ENCODE results near the gene C3orf18.

C3orf18 gene

DNA sequence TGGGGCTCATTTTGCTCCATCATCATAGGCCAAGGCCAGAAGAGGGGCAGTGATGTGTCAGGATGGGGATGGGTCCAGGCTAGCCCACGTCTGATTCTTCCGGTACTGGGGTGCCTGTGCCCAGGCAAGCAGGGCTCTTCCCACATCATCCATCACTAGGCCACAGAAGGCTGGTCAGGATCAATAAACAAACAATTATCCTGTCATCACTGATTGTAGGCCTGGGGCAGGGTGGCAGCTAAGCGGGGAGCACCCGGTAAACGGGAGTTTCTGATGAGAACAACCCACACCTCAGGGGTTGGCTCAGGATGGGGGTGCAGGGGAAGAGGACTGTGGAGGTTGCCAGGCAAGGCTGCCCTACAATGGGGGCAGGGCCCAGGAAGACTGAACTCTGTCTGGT lies 46.0 kb downstream of the C3orf18 start:
- Histone ChIP-seq H2AFZ (ENCODE audit: low read depth, low read length) (no peak overlapping the region), H3K27ac (ENCODE audit: low read length) (no peak overlapping the region), H3K9ac (ENCODE audit: low read length) (no peak overlapping the region), H3K27me3 (ENCODE audit: low read depth, low read length) (peaks cover 41% of the 10 kb centered on the region), H3K4me1 (ENCODE audit: low read length) (peaks cover 2% of the 10 kb centered on the region; the same call in 1 of the 2 replicates), H4K20me1 (ENCODE audit: insufficient read depth, low read length) (peaks cover 4% of the 10 kb centered on the region; the same call in 1 of the 2 replicates), H3K4me2 (ENCODE audit: low read length) (no peak overlapping the region), H3K79me2 (ENCODE audit: low read length) (no peaks in the 10 kb centered on the region), H3K9me3 (ENCODE audit: insufficient read depth, low read length) (no peaks in the 10 kb centered on the region), H3K36me3 (replicated peaks; ENCODE audit: low read depth, low read length) (no peaks in the 10 kb centered on the region), H3K4me3 (ENCODE audit: low read length) (no peak overlapping the region)
- TF ChIP-seq, protein P1, sequence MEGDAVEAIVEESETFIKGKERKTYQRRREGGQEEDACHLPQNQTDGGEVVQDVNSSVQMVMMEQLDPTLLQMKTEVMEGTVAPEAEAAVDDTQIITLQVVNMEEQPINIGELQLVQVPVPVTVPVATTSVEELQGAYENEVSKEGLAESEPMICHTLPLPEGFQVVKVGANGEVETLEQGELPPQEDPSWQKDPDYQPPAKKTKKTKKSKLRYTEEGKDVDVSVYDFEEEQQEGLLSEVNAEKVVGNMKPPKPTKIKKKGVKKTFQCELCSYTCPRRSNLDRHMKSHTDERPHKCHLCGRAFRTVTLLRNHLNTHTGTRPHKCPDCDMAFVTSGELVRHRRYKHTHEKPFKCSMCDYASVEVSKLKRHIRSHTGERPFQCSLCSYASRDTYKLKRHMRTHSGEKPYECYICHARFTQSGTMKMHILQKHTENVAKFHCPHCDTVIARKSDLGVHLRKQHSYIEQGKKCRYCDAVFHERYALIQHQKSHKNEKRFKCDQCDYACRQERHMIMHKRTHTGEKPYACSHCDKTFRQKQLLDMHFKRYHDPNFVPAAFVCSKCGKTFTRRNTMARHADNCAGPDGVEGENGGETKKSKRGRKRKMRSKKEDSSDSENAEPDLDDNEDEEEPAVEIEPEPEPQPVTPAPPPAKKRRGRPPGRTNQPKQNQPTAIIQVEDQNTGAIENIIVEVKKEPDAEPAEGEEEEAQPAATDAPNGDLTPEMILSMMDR (IDR thresholded peaks at IDR 0.05; ENCODE audit: low read depth, low read length): no peak
- no peak for TF ChIP-seq EZH2phosphoT487 (IDR thresholded peaks at IDR 0.05; ENCODE audit: low read depth)

- H3K4me1 ChIP-seq (ENCODE audit: low read length): peaks cover 4% of the 10 kb centered on the region
- H3K27me3 ChIP-seq (ENCODE audit: low read depth, low read length): peaks cover 41% of the 10 kb centered on the region
- H3K4me2 ChIP-seq (ENCODE audit: low read length): no peak overlapping the region
- no peak overlapping the region for H3K4me3 ChIP-seq (ENCODE audit: low read length)
- H3K27ac ChIP-seq (ENCODE audit: low read length): no peak overlapping the region
- H3K79me2 ChIP-seq (ENCODE audit: low read length): no peaks in the 10 kb centered on the region
- TF ChIP-seq, protein P1 (IDR thresholded peaks at IDR 0.05; ENCODE audit: low read depth, low read length): no peak
- TF ChIP-seq EZH2phosphoT487 (IDR thresholded peaks at IDR 0.05; ENCODE audit: low read depth): no peak
- H3K9ac ChIP-seq (ENCODE audit: low read length): no peak overlapping the region
- no peak overlapping the region for H2AFZ ChIP-seq (ENCODE audit: low read depth, low read length)
- no peaks in the 10 kb centered on the region for H3K36me3 ChIP-seq (replicated peaks; ENCODE audit: low read depth, low read length)
- H4K20me1 ChIP-seq (ENCODE audit: insufficient read depth, low read length): no peaks in the 10 kb centered on the region
- no peaks in the 10 kb centered on the region for H3K9me3 ChIP-seq (ENCODE audit: insufficient read depth, low read length)
These were observed 46.7 kb downstream of the C3orf18 start for GRCh38 chr3:50520849-50521248.

DNA sequence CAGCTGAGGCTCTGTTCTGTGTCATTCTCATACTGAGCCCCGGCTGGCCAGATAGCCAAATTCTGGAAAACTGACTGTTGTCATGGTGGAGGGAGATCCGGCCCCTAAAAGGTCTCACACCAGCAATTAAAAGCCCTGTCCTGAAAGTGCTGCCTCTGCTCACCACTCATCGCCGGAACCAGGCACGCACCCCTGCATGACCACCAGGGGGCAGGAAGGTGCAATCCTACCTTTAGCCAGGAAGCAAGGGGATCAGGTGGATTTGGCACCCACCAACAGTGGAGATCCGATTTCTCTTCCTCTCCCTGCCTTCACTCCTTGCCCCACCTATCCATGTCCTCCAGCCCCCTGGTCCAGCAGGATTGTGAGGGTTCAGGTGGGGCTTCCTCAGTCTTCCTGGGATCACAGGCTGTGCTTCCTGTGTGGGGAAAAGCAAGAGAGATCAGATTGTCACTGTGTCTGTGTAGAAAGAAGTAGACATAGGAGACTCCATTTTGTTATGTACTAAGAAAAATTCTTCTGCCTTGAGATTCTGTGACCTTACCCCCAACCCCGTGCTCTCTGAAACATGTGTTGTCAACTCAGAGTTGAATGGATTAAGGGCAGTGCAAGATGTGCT lies 48.0 kb downstream of the C3orf18 start:
- TF ChIP-seq, protein P1 (IDR thresholded peaks at IDR 0.05; ENCODE audit: low read depth, low read length): peak; percentile 96
- no peak for TF ChIP-seq EZH2phosphoT487 (IDR thresholded peaks at IDR 0.05; ENCODE audit: low read depth)
- no peak overlapping the region for H3K4me3 ChIP-seq (ENCODE audit: low read length)
- peaks cover 40% of the 10 kb centered on the region for H3K27me3 ChIP-seq (ENCODE audit: low read depth, low read length)
- H3K36me3 ChIP-seq (replicated peaks; ENCODE audit: low read depth, low read length): no peaks in the 10 kb centered on the region
- H3K4me2 ChIP-seq (ENCODE audit: low read length): no peak overlapping the region
- no peaks in the 10 kb centered on the region for H4K20me1 ChIP-seq (ENCODE audit: insufficient read depth, low read length)
- peaks cover 11% of the 10 kb centered on the region for H3K4me1 ChIP-seq (ENCODE audit: low read length)
- H3K27ac ChIP-seq (ENCODE audit: low read length): no peak overlapping the region
- no peak overlapping the region for H3K9ac ChIP-seq (ENCODE audit: low read length)
- no peaks in the 10 kb centered on the region for H3K9me3 ChIP-seq (ENCODE audit: insufficient read depth, low read length)
- H2AFZ ChIP-seq (ENCODE audit: low read depth, low read length): no peak overlapping the region
- H3K79me2 ChIP-seq (ENCODE audit: low read length): no peaks in the 10 kb centered on the region

DNA sequence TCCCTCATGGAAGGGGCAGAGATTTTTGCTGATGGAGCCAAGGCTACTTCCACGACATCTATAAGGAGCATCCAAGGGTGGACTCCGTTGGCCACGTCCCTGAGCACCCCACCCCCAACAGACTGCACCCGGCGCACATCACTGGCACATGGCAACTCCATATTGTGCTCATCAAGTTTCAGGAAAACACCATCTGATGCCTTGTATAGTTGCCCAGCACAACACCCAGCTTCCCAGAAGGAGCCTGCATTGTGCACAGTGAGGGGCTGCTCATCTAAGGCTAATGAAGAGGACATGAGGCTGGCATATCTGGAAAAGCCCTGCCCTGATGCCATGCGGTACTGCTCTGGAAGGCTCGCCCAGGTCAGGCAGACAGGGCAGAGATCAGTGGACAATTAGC lies 49.1 kb downstream of the C3orf18 start:
- Histone ChIP-seq H3K27me3 (ENCODE audit: low read depth, low read length) (peaks cover 35% of the 10 kb centered on the region), H4K20me1 (ENCODE audit: insufficient read depth, low read length) (no peaks in the 10 kb centered on the region), H3K4me2 (ENCODE audit: low read length) (no peak overlapping the region), H3K79me2 (ENCODE audit: low read length) (no peaks in the 10 kb centered on the region), H3K4me1 (ENCODE audit: low read length) (peaks cover 11% of the 10 kb centered on the region), H3K4me3 (ENCODE audit: low read length) (no peak overlapping the region), H3K9me3 (ENCODE audit: insufficient read depth, low read length) (no peaks in the 10 kb centered on the region), H3K36me3 (replicated peaks; ENCODE audit: low read depth, low read length) (no peaks in the 10 kb centered on the region), H3K9ac (ENCODE audit: low read length) (no peak overlapping the region), H2AFZ (ENCODE audit: low read depth, low read length) (no peak overlapping the region), H3K27ac (ENCODE audit: low read length) (no peak overlapping the region)
- TF ChIP-seq, protein P1 (IDR thresholded peaks at IDR 0.05; ENCODE audit: low read depth, low read length): no peak
- no peak for TF ChIP-seq EZH2phosphoT487 (IDR thresholded peaks at IDR 0.05; ENCODE audit: low read depth)
